Panc1 (cell line): ENCODE data around the gene PTGDR2. TPM values are rescaled to one million over a fixed set of nuclear protein-coding genes. Genes with fewer than 3 reads are reported as not detected.
A peak's percentile ranks its signal among the peaks of the same experiment; 100 is the strongest.

Experiments
- ATAC-seq: fragments of 200-7000 bp; cut with Tn5 transposase; 2 replicates; pipeline ENCODE4 v1.9.1; 2020; ENCODE audit warnings: mild to moderate bottlenecking, moderate library complexity
- BruUV-seq: library from RNA; stranded (reverse); fragments of 400-500 nt; replicated peaks from 2 replicates; lab custom pipeline; 2021; lab: Mats Ljungman, UMichigan
- CTCF ChIA-PET: fragments of 300-600 bp; sonication (Branson Sonifier 250); formaldehyde crosslinking; loops from one replicate; lab custom pipeline; 2022; ENCODE audit warnings: antibody characterized with exemption; lab: Charles Lee
- POLR2A ChIA-PET: fragments of 300-600 bp; sonication (Branson Sonifier 250); formaldehyde crosslinking; loops from one replicate; lab custom pipeline; 2022; ENCODE audit warnings: antibody characterized with exemption; lab: Charles Lee
- DNase-seq: peaks from one replicate; pipeline ENCODE4 v3.0.0-alpha.2; 2010; ENCODE audit warnings: low read depth, low spot score
- H3K27ac ChIP-seq: 2 replicates; pipeline ENCODE4 v1.5.1; 2011; ENCODE audit warnings: mild to moderate bottlenecking, low read length, inconsistent platforms
- H3K27me3 ChIP-seq: fragments of 200-500 bp; sonication (Bioruptor generic); 2 replicates; pipeline ENCODE4 v1.6.0; 2014; ENCODE audit warnings: low read length, inconsistent platforms; ENCODE audit not compliant: control insufficient read depth, insufficient read depth
- H3K36me3 ChIP-seq: fragments of 200-500 bp; sonication (Bioruptor generic); 2 replicates; pipeline ENCODE4 v1.5.1; 2014; ENCODE audit warnings: inconsistent platforms, mild to moderate bottlenecking, low read length, moderate library complexity; ENCODE audit not compliant: control insufficient read depth, insufficient read depth
- H3K4me1 ChIP-seq: 2 replicates; pipeline ENCODE4 v1.5.1; 2011; ENCODE audit warnings: inconsistent platforms, mild to moderate bottlenecking, low read length, moderate library complexity; ENCODE audit not compliant: control insufficient read depth, insufficient read depth
- H3K4me3 ChIP-seq, 2 experiments: 2 replicates each; pipeline ENCODE4 v1.5.1; 2011 to 2012; ENCODE audit warnings: low read depth in 2 of 2, low read length in 2 of 2, mild to moderate bottlenecking in 2 of 2, inconsistent platforms in 1 of 2, moderate library complexity in 1 of 2
- H3K9me3 ChIP-seq: fragments of 200-500 bp; sonication (Bioruptor generic); 2 replicates; pipeline ENCODE4 v1.5.1; 2014; ENCODE audit warnings: low read depth, mild to moderate bottlenecking, inconsistent platforms, low read length, moderate library complexity; ENCODE audit not compliant: control insufficient read depth, insufficient read depth
- POLR2AphosphoS5 ChIP-seq: IDR thresholded peaks from 2 replicates; pipeline ENCODE4 v1.6.1; 2012; ENCODE audit warnings: mild to moderate bottlenecking, low read depth, low read length, moderate library complexity
- SIN3A ChIP-seq: IDR thresholded peaks from 2 replicates; pipeline ENCODE4 v1.6.1; 2012; ENCODE audit warnings: low read depth, mild to moderate bottlenecking, low read length, moderate library complexity, borderline replicate concordance; ENCODE audit not compliant: insufficient read depth
- TCF7L2 ChIP-seq: IDR thresholded peaks from 2 replicates; pipeline ENCODE4 v1.6.1; 2011; ENCODE audit warnings: mild to moderate bottlenecking, low read depth, low read length, inconsistent platforms
- in situ Hi-C: cut with HindIII; loops from 2 replicates; pipeline ENCODE4 v1.10.0; 2016; ENCODE audit warnings: low sequenced_read_pairs, low pct_unique_long_range_greater_than_20kb
- intact Hi-C: fragments of 100-400 bp; cut with micrococcal nuclease; formaldehyde crosslinking; loops from one replicate; pipeline ENCODE4 v1.10.0; 2022; ENCODE audit not compliant: unreplicated experiment
- total RNA-seq: library from RNA; stranded (reverse); gene quantifications from one replicate; pipeline ENCODE4 v1.2.1, GENCODE V29; 2021; ENCODE audit not compliant: unreplicated experiment
- TF ChIP-seq, protein P1 (sequence below), 2 experiments: IDR thresholded peaks; 2 replicates each; pipeline ENCODE4 v1.6.1; 2011 to 2012; ENCODE audit warnings: low read depth in 2 of 2, control low read depth in 1 of 2, low read length in 1 of 2, mild to moderate bottlenecking in 1 of 2, moderate library complexity in 1 of 2; ENCODE audit not compliant: insufficient read depth in 1 of 2
- TF ChIP-seq, protein P2 (sequence below): fragments of 450-650 bp; IDR thresholded peaks from 2 replicates; pipeline ENCODE4 v1.5.1; 2017; ENCODE audit warnings: mild to moderate bottlenecking

Gene PTGDR2
- total RNA-seq, 1 experiment from 2014 or later = not detected

GRCh38 chr11:60840470-60841430 lies 15.0 kb downstream of the PTGDR2 start:
- Histone ChIP-seq H3K27ac (peak overlapping the region; percentile 92), H3K27me3 (no peaks in the 10 kb centered on the region; the same call in 1 of the 2 replicates), H3K36me3 (no peaks in the 10 kb centered on the region; the same call in 1 of the 2 replicates), H3K4me1 (peaks cover 25% of the 10 kb centered on the region), H3K4me3 (no peak overlapping the region), H3K9me3 (no peaks in the 10 kb centered on the region)
- ATAC-seq (no peak), DNase-seq (no peak)
- TF ChIP-seq SIN3A = no peak
- TF ChIP-seq, protein P1, sequence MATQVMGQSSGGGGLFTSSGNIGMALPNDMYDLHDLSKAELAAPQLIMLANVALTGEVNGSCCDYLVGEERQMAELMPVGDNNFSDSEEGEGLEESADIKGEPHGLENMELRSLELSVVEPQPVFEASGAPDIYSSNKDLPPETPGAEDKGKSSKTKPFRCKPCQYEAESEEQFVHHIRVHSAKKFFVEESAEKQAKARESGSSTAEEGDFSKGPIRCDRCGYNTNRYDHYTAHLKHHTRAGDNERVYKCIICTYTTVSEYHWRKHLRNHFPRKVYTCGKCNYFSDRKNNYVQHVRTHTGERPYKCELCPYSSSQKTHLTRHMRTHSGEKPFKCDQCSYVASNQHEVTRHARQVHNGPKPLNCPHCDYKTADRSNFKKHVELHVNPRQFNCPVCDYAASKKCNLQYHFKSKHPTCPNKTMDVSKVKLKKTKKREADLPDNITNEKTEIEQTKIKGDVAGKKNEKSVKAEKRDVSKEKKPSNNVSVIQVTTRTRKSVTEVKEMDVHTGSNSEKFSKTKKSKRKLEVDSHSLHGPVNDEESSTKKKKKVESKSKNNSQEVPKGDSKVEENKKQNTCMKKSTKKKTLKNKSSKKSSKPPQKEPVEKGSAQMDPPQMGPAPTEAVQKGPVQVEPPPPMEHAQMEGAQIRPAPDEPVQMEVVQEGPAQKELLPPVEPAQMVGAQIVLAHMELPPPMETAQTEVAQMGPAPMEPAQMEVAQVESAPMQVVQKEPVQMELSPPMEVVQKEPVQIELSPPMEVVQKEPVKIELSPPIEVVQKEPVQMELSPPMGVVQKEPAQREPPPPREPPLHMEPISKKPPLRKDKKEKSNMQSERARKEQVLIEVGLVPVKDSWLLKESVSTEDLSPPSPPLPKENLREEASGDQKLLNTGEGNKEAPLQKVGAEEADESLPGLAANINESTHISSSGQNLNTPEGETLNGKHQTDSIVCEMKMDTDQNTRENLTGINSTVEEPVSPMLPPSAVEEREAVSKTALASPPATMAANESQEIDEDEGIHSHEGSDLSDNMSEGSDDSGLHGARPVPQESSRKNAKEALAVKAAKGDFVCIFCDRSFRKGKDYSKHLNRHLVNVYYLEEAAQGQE (IDR thresholded peaks at IDR 0.05; ENCODE audit: insufficient read depth in 1 of 2, low read depth in 2 of 2, low read length in 1 of 2) = no peak
- TF ChIP-seq POLR2AphosphoS5 = no peak
- no peak for TF ChIP-seq TCF7L2
- TF ChIP-seq, protein P2, sequence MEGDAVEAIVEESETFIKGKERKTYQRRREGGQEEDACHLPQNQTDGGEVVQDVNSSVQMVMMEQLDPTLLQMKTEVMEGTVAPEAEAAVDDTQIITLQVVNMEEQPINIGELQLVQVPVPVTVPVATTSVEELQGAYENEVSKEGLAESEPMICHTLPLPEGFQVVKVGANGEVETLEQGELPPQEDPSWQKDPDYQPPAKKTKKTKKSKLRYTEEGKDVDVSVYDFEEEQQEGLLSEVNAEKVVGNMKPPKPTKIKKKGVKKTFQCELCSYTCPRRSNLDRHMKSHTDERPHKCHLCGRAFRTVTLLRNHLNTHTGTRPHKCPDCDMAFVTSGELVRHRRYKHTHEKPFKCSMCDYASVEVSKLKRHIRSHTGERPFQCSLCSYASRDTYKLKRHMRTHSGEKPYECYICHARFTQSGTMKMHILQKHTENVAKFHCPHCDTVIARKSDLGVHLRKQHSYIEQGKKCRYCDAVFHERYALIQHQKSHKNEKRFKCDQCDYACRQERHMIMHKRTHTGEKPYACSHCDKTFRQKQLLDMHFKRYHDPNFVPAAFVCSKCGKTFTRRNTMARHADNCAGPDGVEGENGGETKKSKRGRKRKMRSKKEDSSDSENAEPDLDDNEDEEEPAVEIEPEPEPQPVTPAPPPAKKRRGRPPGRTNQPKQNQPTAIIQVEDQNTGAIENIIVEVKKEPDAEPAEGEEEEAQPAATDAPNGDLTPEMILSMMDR = no peak
- BruUV-seq = no TSS peak
- CTCF ChIA-PET = interaction anchor here (0.8 kb wide), 1 partner anchor 59 kb away, joined by 3 read pairs; no protein-coding TSS in a partner anchor
- intact Hi-C loops (no loop called here), in situ Hi-C loops (no loop called here)
- POLR2A ChIA-PET = no interaction called here

DNA sequence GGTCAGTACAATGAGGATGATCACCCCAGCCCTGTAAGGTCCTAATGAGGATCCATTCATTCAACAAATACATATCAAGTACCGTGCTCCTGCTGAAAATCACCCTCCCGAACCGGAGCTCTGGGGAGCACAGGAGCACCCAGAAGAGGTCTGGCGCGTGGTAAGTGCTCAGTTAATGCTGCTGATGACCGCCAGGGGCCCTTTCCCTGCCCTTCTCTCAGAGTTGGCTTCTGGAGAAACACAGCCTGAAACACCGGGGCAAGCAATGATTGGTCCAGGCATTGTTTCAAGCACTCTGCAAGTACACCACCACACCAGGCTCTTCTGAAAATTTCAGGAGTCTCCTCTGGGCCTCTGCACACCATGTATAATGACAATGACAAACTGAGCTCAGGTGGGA lies 17.6 kb downstream of the PTGDR2 start:
- TF ChIP-seq TCF7L2 (no peak), POLR2AphosphoS5 (no peak), SIN3A (no peak)
- TF ChIP-seq, protein P2 = no peak
- TF ChIP-seq, protein P1 (IDR thresholded peaks at IDR 0.05; ENCODE audit: insufficient read depth in 1 of 2, low read depth in 2 of 2, low read length in 1 of 2) = no peak
- POLR2A ChIA-PET = no interaction called here
- CTCF ChIA-PET = interaction anchor here (1.8 kb wide), 1 partner anchor 49 kb away, joined by 5 read pairs; no protein-coding TSS in a partner anchor
- Histone ChIP-seq H3K27me3 (peaks cover 2% of the 10 kb centered on the region; the same call in 1 of the 2 replicates), H3K4me3 (no peak overlapping the region), H3K27ac (no peak overlapping the region), H3K9me3 (no peaks in the 10 kb centered on the region), H3K36me3 (no peaks in the 10 kb centered on the region; the same call in 1 of the 2 replicates), H3K4me1 (peaks cover 6% of the 10 kb centered on the region; the same call in 1 of the 2 replicates)
- ATAC-seq = no peak
- BruUV-seq = no TSS peak
- no peak for DNase-seq
- in situ Hi-C loops (no loop called here), intact Hi-C loops (no loop called here)
